Tibial artery (tissue), 4 donors: ENCODE data around the gene POLD4.

ENCODE experiments used
- DNase-seq, 2 donors: peaks; one replicate each; pipeline ENCODE4 v3.0.0-alpha.2; 2019
- H3K27ac ChIP-seq, 2 donors: fragments of 200-600 bp; sonication (generic) in 1 of 2; 1 replicate in 1 of 2; 2 replicates in 1 of 2; pipeline ENCODE4 v1.5.1; 2018 to 2019; ENCODE audit warnings: mild to moderate bottlenecking in 1 of 2
- H3K27me3 ChIP-seq, 2 donors: fragments of 200-600 bp; sonication (generic) in 1 of 2; one replicate each; pipeline versions ENCODE4 v1.5.1 to v1.6.0; 2016 to 2019
- H3K36me3 ChIP-seq, 3 donors: fragments of 200-600 bp; sonication (generic) in 2 of 3; one replicate each; pipeline ENCODE4 v1.5.1; 2016 to 2019; ENCODE audit warnings: mild to moderate bottlenecking in 2 of 3
- H3K4me1 ChIP-seq, 4 donors: fragments of 200-600 bp; sonication (generic) in 2 of 4; 1 replicate in 3 of 4; 2 replicates in 1 of 4; pipeline ENCODE4 v1.5.1; 2016 to 2019
- H3K4me3 ChIP-seq, 2 donors: fragments of 200-600 bp; sonication (generic) in 1 of 2; 1 replicate in 1 of 2; 2 replicates in 1 of 2; pipeline ENCODE4 v1.5.1; 2018 to 2019; ENCODE audit warnings: mild to moderate bottlenecking in 2 of 2
- H3K9me3 ChIP-seq, 3 donors: fragments of 200-600 bp; sonication (generic) in 1 of 3; one replicate each; pipeline ENCODE4 v1.5.1; 2016 to 2019
- CTCF ChIP-seq, 2 experiments: fragments of 200-600 bp in 1 of 2; fragments of 450-650 bp in 1 of 2; IDR thresholded peaks; one replicate each; pipeline ENCODE4 v1.5.1; 2017 to 2019; ENCODE audit warnings: antibody characterized with exemption in 2 of 2, mild to moderate bottlenecking in 1 of 2, moderate library complexity in 1 of 2
- intact Hi-C: fragments of 100-400 bp; cut with DNase I; formaldehyde crosslinking; loops from one replicate; pipeline ENCODE4 v1.15.0; 2023; ENCODE audit warnings: low total_unique reads

POLD4 gene

GRCh38 chr11:67302571-67303131 is 50.7 kb downstream of the POLD4 start:
- H3K27ac ChIP-seq = peak overlapping the region; percentile 80 to 92
- no peaks in the 10 kb centered on the region for H3K27me3 ChIP-seq
- peaks cover 24 to 53% (median 33%) of the 10 kb centered on the region in 3 donors for H3K36me3 ChIP-seq
- TF ChIP-seq CTCF (IDR thresholded peaks at IDR 0.05) = no peak
- DNase-seq = peak; percentile 36 to 73
- peaks cover 0 to 33% (median 24%) of the 10 kb centered on the region in 4 donors for H3K4me1 ChIP-seq
- intact Hi-C loops = no loop called here
- no peaks in the 10 kb centered on the region for H3K9me3 ChIP-seq
- peak overlapping the region; percentile 79 to 88 for H3K4me3 ChIP-seq

GRCh38 chr11:67301951-67302516 is 51.3 kb downstream of the POLD4 start:
- DNase-seq = peak; percentile 65 to 79
- TF ChIP-seq CTCF (IDR thresholded peaks at IDR 0.05) = no peak
- no peaks in the 10 kb centered on the region for H3K9me3 ChIP-seq
- no peaks in the 10 kb centered on the region for H3K27me3 ChIP-seq
- H3K4me3 ChIP-seq = peak overlapping the region; percentile 79 to 88
- H3K27ac ChIP-seq = peak overlapping the region in 1 of 2 donors; percentile 92
- peaks cover 0 to 33% (median 24%) of the 10 kb centered on the region in 4 donors for H3K4me1 ChIP-seq
- peaks cover 24 to 53% (median 36%) of the 10 kb centered on the region in 3 donors for H3K36me3 ChIP-seq
- intact Hi-C loops = no loop called here

GRCh38 chr11:67301313-67301921 is 51.9 kb downstream of the POLD4 start:
- Histone ChIP-seq H3K27ac (peak overlapping the region in 1 of 2 donors; percentile 92), H3K9me3 (no peaks in the 10 kb centered on the region), H3K4me1 (peaks cover 0 to 33% (median 24%) of the 10 kb centered on the region in 4 donors), H3K27me3 (no peaks in the 10 kb centered on the region), H3K4me3 (no peak overlapping the region), H3K36me3 (peaks cover 28 to 54% (median 42%) of the 10 kb centered on the region in 3 donors)
- DNase-seq = peak in 1 of 2 donors; percentile 62
- no peak for TF ChIP-seq CTCF (IDR thresholded peaks at IDR 0.05)
- intact Hi-C loops = no loop called here
